Smooth muscle cell of the brain vasculature (primary cell): Measurements from ENCODE around the gene TIMM21.

Source experiments
- DNase-seq: peaks from one replicate; pipeline ENCODE4 v3.0.0-alpha.2; 2012; ENCODE audit warnings: low read depth, low spot score

TIMM21 gene

DNA sequence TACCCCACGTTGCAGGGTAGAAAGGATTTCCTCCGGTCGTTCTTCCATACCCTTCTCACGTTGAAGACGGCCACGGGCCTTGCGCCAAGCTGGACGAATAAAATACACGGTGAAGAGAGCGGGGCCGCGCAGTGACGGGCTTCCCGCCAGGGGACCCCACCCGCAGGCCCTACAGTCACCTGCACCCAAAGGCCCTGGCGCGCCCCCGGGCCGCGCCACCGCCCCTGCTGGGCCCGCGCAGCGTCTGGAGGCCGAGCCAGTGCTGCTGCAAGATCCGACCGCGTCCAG is 888 bp upstream of the TIMM21 start:
- DNase-seq = no peak

DNA sequence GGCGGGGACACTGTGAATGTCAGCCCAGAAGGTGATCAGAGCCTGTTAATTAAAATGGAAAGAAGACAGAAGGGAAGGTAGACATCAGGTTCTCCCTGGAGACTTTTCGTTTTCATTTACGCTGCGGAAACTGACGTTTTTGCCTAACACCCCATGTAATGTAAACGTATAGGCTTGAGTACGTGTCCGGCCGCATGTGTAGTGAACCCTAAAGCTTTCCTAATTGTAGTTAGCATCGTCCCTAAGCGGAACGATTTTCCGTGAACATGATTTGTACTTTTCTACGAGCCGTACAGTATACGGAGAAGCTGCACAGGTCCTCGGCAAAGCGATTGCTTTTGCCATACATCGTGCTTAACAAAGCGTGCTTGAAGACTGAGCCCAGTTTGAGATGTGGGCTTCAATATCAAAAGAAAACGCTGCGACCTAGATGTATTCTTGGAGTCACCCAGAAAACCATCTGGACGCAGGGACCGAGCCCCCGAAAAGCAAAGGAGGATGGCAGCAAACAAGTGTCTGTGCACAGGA is 284 bp downstream of the TIMM21 start:
- no peak for DNase-seq

DNA sequence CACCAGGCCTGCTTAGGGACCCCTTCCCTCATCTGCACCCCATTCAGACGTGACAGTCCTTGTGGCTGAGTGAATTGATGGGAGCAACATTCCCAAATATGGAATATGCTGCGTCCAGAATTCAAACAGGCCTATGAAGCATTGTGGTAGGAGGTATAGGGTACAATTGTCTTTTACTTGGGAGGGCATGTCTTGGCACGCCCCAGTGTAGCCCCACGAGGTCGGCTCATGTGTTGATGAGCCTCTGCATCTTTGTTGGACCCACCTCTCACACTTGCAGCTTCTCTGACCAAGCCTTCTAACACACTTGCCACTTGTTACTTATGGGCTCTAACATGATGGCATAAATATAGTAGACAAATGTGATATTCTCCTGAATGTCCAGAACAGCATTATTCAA is 1.6 kb downstream of the TIMM21 start:
- DNase-seq = no peak

- no peak for DNase-seq
Observed at GRCh38 chr18:74152270-74152669, 3.9 kb downstream of the TIMM21 start.

DNA sequence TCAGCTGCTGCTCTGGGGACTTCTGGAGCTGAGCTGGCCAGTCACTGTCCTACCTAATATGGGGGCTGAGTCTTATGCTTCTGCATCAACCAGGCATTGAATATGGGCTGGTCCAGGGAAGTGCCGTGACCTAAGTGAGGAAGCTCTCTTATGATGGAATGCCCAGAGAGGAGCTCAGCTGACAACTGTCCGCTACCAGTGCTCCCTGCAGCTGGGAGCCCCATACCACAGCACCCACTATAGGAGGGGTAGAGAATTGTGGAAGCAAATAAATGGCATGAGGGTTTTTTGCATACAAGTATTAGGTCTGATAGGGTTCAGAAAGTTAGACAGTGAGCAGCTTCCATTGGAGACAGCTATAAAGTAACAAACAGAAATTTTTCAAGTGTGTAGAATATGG is 4.5 kb downstream of the TIMM21 start:
- DNase-seq = no peak

GRCh38 chr18:74153377-74153776 is 5.1 kb downstream of the TIMM21 start:
- DNase-seq = no peak

DNA sequence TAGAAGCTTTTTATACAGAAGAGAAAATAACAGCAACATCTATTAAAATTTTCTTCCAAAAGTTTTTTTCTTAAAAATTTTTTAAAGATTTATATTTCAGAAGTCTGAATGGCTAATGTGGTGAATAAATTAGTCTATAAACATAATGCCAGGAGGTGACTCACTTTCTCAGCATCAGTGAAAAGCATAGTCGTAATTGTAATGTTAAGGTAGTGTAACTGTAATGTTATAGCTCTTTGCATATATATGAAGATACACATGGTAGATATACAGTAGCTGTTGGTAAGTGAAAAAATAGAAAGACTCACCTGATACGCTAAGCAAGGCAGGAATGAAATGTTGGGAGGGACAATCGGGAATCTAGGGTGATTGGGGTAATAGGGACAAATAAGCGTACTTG is 5.5 kb downstream of the TIMM21 start:
- DNase-seq = no peak

GRCh38 chr18:74154716-74155115 is 6.4 kb downstream of the TIMM21 start:
- DNase-seq = no peak

- no peak for DNase-seq
Observed at GRCh38 chr18:74155276-74155675, 7.0 kb downstream of the TIMM21 start.

- no peak for DNase-seq
Observed at GRCh38 chr18:74163019-74163660, 14.8 kb downstream of the TIMM21 start.

DNA sequence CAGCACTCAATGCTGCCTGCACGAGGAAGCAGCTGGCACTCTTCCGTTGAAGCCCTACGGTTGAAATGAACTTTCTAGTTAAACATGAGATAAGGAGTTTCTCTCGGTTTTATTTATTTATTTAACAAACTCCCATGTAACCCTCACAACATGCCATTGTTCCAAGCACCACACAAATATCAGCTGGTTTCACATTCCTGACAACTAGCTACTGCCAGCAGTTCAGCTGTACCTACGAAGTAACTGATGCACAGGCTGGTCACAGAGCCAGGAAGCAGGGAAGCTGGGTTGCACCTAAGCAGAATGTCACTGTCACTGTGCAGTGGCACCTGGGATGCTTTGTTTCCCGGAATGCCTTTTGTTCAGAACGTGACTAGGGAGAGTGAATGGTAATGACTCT is 18.1 kb downstream of the TIMM21 start:
- no peak for DNase-seq

- DNase-seq = no peak
Observed at GRCh38 chr18:74171910-74172606, 23.7 kb downstream of the TIMM21 start.

DNA sequence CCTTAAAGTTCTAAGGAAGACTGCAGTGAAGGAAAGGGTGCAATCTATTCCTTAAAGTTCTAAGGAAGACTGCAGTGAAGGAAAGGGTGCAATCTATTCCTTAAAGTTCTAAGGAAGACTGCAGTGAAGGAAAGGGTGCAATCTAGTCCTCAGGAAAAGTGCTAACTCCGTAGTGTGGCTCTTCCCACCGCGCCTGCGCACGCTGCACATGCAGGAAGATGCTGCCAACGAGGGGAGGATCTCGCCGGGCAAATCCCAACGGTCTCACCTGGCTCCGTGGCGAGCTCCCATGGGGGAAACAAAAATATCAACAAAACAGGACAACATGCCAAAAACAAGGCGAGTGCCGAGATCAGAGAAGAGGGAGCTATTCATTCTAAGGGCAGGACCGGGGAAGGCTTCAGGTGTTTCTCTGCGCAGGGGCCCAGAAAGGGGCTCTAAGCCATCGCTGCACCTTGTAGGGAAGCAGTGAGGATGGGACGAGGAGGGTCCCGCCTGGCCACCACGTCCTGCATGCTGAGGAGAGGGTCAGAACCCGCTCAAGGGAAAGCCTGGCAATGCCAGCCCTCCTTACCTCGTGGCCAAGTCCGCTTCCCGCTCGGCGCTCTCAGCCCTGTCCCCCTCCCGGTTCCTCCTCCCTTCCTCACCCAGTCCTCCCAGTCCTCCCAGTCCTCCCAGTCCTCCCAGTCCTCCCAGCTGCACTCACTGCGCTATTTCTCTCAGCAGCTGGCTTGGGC is 24.5 kb downstream of the TIMM21 start:
- DNase-seq = no peak

DNA sequence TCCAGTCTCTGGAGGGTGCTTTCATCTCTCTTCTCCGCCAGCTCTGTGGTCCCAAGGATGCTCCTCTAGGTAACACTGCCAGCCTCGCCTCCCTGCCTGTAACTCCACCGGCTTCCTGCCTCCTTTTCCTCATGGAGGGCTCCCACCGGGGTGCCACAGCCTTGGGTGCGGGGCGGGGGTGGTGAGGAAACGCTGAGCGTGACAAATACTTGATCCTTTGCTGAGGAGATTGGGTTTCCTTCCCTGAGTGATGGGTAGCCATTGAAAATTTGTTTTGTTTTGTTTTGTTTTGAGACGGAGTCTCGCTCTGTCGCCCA is 25.1 kb downstream of the TIMM21 start:
- DNase-seq = no peak

DNA sequence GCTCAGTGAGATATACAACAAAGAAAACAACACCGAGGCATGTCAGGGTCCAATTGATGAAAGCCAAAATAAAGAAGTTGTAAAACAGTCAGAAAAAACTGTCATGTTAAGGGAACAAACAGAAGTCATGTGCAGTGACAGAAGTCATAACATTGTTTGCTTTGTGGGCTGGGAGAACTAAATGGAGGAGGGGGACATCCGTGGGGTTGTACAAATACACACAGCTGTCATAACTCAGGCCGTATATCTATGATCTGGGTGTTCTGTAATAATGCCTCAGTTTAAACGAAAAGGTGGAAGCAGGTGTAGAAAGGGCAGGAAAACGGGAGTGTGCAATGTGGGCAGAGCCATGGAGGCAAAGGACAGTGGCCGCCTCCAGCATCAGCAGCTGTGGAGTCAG is 27.3 kb downstream of the TIMM21 start:
- no peak for DNase-seq

DNA sequence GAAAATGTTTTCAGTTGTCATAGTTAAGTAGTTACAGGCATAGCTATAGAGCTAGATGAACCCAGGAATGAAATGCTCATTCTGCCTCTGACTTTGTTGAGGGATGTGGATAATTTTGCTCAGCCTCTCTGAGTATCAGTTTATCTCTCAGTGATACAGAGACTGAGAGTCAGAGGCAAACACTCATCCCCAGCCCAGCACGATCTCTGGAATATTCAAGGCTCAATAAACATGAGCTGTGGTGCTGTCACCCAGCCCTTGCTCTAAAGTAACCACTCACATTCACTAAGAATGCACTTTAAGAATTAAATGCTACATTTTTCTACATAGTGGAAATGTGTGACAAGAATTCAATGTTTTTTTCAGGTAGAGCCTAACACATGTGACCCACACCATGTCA is 30.6 kb downstream of the TIMM21 start:
- no peak for DNase-seq

- no peak for DNase-seq
Observed at GRCh38 chr18:74179623-74180199, 31.4 kb downstream of the TIMM21 start.

GRCh38 chr18:74182335-74182734 is 34.0 kb downstream of the TIMM21 start:
- DNase-seq = no peak

DNA sequence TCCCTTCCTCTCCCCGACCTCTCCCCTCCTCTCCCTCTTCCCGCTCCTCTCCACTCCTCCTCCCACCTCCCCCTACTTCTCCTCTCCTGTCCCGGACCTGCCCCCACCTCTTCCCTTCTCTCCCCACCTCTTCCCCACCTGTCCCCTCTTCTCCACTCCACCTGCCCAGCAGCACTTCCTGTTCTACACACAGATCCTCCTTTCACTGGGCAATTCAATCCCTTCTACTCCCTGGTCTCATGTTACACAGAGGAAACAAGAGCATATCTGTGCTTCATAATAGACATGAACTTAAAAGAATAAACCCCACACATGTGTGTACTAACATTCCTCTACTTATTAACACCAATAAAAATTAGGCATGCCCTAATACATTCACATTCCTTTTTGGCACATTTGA is 34.8 kb downstream of the TIMM21 start:
- DNase-seq = no peak

GRCh38 chr18:74184875-74185274 is 36.6 kb downstream of the TIMM21 start:
- no peak for DNase-seq

DNA sequence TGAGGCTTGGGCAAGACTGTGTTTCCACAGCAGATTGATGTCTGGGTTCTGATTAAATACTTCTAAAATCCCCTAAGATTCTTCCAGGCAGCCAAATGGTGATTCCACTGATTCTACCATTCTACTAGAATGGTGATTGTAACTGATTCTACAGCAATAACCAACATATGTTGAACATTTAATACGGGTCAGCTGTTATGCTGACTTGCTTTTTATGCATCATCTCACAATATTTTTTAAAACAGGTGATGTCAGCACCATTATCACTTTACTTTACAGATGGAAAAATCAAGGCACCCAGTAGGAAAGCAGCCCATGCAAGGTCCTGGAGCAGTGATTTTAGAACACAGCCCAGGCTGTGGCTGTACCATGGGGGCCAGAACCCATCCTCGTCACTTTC is 37.5 kb downstream of the TIMM21 start:
- DNase-seq = no peak

GRCh38 chr18:74186661-74187060 is 38.3 kb downstream of the TIMM21 start:
- DNase-seq = no peak

GRCh38 chr18:74190086-74190485 is 41.8 kb downstream of the TIMM21 start:
- no peak for DNase-seq
